ENCODE measurements around the gene MYL6.

Gene MYL6

DNA sequence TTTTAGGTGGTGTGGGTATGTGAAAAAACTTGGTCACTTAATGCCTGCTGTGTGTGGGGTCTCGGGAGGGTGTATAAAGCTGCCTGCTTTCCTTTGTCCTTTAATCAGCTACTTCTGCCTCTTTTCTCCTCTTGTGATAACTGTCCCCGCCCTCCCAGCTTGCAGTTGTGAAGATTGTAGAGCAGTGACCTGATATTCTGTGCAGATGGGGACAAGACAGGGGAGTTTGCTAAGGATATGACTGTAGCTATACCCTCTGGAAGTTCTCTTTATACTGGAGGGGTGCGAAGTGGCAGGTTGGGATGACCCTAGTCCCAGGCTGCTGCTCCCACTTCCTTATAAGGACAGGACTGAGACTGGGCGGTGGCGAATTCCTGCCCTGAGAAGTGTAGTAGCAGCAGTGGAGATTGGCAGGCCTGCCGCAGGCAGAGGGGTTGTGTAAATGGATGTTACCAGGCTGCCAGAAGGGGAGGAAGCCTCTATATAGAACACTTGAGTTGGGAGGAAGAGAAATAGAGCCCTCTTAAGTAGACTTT is 835 bp downstream of the MYL6 start:
- no peak for DNase-seq

DNA sequence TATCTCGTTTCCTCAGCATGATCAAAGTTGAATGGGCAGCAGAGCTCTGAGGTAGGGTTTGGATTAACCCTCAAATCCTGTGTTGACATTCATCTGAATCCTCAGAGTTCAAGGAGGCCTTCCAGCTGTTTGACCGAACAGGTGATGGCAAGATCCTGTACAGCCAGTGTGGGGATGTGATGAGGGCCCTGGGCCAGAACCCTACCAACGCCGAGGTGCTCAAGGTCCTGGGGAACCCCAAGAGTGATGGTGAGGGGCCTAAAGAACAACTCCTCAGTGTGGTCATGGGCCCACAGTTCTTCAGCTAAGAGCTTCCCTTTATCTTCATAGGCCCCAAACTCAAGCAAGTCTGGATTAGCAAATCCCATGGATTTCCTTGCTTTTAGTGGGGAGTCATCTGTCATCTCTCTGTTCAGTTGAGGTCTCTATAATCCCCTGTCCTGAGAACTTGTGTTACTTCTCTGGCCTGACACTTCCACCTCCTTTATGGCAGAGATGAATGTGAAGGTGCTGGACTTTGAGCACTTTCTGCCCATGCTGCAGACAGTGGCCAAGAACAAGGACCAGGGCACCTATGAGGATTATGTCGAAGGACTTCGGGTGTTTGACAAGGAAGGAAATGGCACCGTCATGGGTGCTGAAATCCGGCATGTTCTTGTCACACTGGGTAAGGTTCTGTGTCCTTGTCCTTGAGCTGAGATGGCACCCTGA is 1.5 kb downstream of the MYL6 start:
- no peak for DNase-seq

DNA sequence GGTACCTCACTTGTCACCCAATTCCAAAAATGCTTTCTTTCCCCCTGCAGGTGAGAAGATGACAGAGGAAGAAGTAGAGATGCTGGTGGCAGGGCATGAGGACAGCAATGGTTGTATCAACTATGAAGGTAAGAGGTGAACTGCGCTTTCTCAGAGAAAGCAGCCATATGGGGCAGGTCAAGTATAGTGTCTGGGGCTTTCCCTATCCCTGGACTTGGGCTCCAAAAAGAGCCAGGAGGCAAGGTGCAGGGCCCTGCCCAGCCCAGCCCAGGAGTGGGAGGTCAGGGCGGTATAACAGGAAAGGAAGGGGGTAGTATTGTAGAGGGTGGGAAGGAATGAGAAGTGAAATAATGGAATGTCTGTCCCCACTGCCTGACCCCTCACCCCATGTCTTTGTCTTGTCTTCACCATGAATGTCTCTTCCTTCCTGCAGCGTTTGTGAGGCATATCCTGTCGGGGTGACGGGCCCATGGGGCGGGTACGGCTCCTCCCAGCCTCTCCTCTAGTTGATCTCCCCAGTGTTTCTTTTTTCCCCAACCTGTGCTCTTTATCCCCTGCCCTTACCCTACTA is 2.1 kb downstream of the MYL6 start:
- DNase-seq = peak; percentile 66

DNA sequence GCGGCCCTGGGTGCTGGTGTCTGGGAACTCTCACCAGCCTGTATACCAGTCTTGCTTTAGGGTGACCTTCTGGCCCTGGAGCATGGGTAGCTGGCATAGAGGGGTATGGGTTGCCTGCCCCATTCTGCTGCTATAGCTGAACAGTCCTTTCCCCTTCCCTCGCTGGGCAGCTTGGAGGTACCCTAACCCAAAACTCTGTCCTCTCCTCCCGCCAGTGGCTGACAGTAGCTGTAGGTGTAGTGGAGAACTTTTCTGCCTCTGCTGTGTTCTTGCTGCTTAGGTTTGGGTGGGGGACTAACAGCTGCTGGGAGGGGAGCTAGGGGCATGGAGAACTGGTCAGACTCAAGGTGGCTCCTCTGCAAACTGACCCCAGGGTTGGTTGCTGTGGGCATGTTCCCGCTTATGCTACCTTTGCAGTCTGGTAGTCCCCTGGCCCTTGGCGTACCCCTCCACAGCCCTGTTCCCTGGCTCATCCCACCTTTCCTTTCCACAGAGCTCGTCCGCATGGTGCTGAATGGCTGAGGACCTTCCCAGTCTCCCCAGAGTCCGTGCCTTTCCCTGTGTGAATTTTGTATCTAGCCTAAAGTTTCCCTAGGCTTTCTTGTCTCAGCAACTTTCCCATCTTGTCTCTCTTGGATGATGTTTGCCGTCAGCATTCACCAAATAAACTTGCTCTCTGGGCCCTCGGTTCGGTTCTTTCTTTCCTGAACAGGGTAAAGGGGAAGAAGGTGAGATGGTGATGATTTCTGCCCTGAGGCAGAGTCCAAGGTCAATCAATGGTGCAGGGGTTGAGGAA is 2.9 kb downstream of the MYL6 start:
- DNase-seq = no peak

DNA sequence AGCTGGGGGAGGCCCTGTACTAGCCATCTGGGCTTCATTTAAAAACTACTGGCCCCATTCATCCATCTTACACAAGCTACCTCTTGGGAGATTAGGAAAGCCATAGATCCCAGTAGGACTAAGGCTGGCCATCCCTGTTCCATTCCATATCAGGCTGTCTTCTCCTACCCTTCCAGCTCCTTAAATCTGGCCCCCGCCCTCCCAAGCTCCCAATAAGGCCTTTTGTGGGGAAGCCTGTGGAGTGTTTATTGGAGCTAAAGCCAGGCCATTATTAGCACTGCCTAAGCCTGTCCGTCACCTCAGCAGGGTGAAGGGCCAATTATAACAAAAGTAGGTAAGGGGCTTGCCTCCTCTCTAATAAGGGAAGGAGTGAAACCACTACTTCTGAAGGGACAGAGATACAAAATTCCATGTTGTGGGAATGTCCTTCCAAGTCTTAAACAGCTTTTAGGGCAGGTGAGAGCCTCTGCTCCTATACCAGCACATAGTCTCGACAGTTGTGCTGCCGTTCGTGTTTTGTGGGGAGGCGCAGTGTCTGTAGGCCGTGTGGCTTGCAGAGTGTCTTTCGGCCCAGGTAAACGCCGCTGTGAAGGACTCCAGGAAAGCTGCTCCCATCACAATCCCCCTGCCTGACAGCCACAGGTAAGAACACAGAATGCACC is 3.7 kb downstream of the MYL6 start:
- no peak for DNase-seq

DNA sequence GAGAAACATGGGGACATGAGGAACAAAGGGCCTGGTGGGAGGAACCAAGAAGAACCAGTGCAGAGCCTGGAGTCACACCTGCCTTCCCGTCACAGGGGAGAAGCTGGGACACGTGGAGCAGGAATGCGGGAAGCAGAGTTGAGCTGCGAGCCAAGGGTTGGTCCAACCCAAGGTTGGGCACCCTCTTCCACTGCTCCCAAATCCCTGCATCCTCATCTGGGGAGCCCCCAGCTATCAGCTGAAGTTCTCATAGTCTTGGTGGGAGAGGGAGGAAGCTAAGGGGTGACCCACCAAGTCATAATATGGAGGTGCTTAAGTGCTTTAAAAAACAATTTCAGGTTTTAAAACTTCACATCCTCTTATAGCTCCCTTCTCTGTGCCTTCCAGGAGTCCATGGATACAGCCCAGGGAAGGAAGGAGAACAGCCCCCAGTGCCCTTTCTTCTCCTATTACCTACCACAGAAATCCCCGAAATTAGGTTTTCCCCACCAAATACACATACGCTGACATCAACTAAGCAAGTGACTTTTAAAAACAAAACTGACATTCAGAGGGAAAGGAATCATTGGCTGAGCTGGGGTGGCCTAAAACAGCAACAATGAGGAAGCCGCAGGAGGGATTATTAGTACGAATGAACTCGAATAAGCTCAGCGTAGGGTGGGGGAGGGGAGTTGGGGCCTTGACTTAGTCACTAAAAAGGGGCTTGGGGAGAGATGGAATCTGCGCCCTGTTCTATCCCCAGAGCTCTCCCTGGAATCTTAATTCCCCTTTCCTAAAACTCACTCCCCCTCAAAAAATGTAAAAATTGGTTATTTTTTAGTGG is 4.5 kb downstream of the MYL6 start:
- DNase-seq = no peak

DNA sequence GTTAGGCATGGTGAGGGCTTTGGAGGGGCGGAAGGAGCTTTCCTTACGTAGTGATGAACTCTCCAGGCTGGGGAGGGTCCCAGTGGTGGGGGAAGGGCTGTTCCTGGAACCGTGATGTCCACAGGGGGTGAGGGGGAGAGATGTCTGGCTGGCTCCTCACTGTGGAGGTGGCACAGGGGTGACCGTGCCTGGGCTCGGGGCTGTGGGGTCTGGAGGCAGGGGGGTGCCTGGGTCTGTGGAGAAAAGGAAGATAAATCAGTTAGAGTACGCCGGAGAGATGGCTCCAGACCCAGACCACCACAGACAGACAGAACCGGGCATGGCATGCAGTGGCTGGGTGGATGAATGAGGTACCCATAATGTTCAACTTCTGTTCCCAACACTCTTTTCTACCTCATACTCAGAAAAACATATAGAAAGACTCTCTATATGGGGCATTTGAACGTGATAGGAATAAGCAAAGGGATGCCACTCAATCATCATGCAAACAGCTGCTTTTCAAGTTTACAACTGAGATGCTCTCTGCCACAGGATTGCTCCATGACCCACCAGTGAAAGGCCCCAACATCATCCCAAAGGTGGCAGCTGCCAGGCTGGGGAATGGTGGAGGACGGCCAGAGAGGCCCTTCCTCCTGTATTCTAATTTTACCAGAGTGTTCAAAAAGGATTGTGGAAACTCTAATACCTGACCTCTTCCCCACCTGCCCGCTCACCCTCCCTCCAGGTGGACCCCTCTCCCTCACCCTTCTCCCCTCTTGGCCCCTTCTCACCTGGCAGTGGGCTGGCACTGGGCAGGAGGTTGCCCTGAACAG is 5.6 kb downstream of the MYL6 start:
- no peak for DNase-seq

DNA sequence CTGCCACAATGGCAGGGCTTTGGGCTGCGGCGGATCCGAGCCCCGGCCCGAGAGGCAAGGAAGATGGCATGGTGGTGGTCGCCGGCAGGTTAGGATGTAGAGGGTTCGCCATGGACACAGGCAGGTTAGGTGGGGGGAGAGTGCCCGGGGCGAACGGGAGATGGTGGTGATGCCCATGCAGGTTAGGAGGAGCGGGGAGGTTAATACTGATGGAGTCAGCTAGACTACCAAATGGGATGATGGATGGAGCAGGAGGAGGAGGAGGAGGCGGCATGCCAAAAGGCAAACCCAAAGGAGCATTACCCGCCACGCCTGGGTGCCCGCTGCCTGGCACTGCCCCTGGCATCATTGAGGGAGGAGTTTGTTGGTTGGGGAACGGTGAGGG is 6.2 kb downstream of the MYL6 start:
- DNase-seq = no peak

DNA sequence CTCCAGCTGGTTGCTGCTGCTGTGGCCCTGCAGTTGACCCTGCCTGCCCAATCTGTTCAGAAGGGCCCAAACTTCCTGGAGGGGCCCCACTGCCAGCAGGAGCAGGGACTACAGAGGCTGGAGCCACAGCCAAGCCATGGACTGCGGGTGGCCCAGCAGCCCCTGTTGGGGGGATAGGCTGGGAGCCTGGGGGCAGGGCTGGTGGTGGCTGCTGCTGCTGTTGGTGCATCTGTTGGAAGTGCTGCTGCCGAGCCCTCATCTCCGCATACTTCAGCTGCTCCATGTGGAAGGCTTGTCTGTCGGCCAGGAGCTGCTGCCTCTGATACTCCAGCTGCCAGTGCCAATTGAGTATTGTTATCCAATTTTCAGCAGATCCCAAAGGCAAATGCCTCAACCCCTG is 7.2 kb downstream of the MYL6 start:
- no peak for DNase-seq

DNA sequence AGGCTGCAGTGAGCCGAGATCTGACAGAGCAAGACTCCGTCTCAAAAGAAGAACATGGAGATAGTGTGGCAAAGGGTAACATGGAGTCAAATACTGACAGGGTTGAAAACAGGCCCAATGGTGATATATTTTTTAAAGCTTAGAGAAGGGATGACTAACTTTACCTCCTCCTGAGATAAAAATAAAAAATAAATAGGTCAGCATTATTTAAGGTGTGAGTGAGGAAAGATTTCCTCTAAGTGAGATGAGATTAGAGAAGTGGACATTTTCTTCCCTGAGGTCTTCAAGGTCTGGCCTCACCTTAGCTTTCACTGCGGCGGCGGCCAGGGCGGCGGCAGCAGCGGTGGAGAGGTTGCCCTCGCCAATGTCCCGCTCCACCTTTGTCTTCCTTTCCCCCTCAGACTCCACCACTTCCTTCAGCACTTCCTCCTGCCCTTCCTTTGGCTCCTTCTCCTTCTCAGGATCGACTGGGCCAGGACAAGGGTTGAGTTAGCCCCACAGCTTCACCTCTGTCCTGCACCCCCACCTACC is 11.1 kb downstream of the MYL6 start:
- DNase-seq = no peak

DNA sequence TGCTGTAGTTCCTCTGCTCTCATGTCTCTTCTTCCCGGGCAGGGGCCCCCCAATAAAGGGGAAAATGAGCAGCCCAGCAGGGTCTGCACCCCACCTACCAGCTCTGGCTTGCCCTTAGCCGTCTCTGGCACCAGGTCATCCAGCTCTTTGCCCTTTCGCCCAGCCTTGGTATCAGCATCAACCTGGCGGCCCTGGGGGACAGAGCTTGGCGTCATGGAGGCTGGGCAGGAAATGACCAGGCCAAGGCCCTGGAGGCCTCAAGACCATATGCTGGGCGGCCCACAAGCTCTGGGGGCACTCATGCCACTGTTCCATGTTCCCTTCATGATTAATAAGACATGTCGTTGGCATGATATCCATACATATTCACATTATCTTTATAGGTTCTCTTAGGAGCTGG is 14.7 kb downstream of the MYL6 start:
- DNase-seq = no peak

DNA sequence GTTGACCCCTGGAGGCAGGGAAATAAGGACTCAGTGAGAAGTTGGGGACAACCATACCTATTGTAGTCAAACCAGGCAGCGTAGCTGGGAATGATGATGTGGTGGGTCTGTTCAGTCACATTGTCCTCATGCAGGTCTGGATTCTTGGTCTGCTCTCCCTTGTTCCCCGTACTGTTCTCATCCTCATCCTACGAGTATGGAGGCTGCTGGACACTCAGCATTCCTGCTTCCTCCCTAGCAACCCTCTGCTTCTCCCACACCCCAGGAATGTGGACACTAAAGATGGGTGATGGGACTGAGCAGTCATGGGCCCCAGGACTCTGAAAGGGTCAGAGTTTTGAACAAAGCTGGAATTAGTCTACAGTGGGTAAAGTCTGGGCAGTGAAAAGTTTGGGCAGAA is 20.2 kb downstream of the MYL6 start:
- DNase-seq = no peak

DNA sequence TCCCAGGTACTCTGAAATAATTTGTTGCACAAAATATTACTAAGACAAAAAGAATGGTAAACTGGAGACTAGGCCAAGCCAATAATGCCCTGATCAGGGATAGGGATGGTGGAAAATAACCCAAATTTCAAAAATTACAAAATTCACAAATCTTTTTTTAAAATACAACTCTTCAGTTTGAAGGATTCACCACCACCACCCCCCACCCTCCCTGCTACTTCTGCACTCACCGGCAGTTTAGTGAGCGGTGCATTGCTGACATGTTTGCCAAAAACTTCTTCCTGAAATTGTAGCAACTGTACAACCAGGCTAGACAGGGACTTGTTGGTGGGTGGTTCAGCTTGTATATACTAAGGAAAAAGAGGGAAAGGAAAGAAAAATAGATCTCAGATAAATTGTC is 28.8 kb downstream of the MYL6 start:
- DNase-seq = no peak

DNA sequence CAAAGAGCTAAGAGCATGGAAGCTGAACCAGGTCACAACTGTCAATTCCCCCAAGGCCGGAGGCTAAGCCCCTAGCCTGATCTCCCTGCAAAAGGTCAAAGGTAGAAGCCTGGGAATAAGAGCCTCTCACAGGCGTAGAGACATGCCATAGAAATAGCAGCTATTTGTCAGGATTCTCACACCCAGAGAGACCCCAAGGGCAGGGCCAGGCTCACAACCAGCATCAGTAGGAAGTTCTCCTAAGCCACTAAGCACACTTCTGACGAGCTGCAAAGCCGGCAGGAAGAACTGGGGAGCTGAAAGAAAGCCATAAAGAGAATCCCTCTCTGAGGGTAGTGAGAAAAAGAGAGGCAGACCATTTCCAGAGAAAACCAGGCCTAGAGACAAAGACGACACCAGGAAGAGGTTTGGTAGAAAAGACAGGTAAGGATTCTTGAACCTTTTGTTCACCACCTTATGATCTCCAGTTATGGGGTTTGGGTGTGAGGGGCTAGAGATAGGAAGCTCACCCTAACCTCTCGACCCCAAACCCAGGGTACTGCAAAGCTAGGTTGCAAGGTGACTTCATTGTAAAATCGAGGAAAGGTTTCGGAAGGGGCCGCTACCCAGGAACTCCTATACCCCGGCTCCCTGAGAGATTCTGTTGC is 30.1 kb downstream of the MYL6 start:
- DNase-seq = no peak

DNA sequence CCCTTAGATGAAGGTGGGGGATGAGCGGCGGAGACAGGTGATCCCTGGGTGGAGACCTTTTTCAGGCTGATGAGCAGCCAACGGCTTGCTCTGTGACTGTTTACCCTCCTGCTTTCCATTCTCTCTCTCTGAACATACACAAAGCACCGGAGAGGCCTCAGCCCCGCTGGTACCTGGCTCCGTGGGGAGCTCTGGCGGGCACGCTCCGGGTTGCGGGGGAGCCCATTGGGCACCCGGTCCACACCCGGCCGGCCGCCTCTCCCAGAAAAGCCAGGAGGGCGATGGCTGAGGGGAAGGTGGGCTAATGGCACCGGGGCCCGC is 30.6 kb downstream of the MYL6 start:
- no peak for DNase-seq

DNA sequence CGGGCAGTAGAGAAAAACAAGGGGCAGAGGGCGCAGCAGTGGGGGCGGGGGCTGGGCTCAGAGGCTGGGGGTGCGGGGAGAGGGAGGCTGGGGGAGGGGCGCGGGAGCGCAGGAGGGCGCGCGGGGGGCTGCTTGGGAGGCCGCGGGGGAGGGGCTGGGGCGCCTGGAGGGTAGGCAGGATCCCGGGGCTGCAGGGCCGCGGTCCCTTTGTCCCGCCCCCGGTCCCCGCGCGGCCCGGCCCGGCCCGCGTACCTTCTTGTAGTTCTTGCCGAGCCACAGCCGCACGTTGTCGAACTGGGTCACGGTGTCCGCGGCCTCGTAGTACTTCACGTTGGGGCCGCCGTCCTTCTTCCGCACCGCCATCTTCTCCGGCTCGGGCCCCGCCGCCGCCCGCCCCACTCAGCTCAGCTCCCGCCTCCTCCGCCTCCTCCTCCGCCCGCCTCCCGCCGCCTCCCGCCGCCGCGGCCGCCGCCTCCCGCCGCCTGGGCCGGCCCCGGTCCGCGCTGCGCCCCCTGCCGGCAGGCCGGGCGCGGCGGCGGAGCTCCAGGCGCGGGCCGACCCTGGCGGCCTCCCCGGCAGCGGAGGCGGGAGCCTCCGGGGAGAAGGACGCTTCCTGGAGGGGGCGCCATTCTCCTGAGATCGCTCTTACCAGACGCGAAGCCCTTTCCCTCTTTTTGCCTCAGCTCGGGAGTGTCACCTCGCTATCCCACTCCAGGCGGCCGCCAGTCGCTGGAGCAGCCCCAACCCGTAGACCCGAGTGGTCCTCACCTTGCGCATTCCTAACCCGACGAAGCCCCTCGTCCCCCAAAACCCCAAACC is 31.1 kb downstream of the MYL6 start, which contains the start of gene SMARCC2:
SMARCC2 (minus strand) TSS at position 385 of the 819 bp plus-strand sequence; CDS start at position 363, 22 bp downstream.
- DNase-seq = peak; percentile 79

DNA sequence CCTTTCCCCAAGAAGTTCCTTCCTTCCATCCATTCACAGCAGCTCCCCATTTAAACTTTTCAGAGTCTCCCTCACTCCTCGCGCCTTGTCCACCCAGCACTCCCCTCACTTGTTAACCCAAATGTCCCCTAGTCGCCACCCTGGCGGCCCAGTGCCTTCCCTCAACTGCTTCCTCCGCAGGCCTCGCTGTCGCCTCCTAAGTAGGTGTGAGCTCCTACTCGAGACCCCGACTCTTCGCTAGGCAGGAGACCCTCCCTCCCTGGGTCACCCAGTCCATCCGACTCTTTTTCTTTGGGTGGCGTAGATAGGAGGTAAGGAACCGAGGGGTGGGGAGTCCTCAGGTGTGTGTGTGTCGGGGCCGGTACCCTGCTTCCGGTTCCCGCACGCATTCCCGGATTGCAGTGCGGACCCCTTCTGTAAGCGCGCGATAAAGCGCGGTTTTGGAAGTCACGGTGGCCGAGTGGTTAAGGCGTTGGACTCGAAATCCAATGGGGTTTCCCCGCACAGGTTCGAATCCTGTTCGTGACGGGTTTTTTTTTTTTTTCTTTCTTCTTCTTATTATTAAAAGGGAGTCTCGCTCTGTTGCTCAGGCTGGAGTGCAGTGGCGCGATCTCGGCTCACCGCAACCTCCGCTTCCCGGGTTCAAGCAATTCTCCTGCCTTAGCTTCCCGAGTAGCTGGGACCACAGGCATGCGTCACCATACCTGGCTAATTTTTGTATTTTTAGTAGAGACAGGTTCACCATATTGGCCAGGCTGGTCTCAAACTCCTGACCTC is 31.9 kb downstream of the MYL6 start:
- peak; percentile 66 for DNase-seq

DNA sequence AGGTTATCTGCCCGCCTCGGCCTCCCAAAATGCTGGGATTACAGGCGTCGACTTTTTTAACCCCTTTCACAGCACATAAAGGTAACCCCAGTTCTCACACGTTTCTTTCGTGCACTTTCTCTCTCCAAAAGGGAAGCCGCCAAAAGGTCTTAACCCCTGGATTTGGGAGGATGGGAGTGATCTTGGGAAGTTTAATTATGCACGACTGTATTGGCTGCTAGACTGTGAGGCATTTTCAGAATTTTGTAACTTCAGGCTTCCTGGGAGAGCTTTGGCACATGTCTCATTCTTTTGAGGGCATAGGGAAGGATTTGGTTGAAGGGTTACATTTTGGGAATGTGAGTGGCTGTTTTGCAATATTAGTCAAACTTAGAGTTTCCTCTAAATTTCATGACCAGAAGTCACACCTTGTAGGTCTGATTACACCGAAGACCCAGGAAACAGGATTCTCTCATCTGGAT is 32.6 kb downstream of the MYL6 start:
- no peak for DNase-seq

DNA sequence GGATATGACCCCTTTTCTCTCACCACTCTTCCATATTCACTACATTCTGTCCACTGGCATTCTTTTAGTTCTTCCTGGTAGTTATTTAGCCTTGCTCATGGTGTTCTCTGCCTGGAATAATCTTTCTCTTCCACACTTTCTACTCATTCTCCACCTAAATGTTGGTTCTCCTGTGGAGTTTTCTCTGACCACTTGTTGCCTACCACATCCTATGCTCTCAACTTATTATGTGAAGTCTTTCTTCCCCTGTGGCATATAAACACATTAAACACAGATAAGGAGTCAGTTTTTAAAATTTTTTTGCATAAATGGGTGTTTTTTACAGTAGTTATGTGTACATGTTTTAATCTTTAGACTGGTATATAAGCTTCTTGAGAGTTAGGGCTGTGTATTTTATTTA is 34.4 kb downstream of the MYL6 start:
- no peak for DNase-seq

Measured in activated CD4-positive, alpha-beta T cell treated with anti-CD3 and anti-CD28 coated beads, Interleukin-2, amount 50 U/mL, for 1 hour (primary cell).